COR-L47 (cell line): ENCODE data around the gene EVX1.

Experiments used
- DNase-seq: peaks from one replicate; lab custom pipeline; 2025; lab: John Stamatoyannopoulos, UW

The EVX1 gene

GRCh38 chr7:27205325-27206280 is 37.0 kb upstream of the EVX1 start:
- no peak for DNase-seq

GRCh38 chr7:27207348-27207985 is 35.1 kb upstream of the EVX1 start:
- DNase-seq, result no peak

DNA sequence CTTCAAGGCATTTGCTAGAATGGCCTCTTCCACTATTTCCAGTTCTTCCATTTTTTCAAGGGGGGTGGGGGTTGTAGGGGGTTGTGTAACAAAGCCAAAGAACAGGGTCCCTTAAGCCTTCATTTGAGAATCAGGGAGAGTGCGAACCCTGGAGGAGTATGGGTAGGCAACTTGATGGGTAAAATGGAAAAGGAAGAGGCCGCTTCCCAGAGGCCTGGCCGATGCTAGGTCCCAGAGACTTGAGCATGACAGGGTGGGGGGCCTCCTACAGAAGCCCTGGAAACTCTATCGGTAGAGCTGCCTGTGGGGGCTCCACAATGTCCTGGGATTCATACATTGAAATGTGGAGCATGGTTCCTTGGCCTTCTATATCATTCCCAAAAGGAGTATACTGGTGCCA is 33.6 kb upstream of the EVX1 start:
- no peak for DNase-seq

DNA sequence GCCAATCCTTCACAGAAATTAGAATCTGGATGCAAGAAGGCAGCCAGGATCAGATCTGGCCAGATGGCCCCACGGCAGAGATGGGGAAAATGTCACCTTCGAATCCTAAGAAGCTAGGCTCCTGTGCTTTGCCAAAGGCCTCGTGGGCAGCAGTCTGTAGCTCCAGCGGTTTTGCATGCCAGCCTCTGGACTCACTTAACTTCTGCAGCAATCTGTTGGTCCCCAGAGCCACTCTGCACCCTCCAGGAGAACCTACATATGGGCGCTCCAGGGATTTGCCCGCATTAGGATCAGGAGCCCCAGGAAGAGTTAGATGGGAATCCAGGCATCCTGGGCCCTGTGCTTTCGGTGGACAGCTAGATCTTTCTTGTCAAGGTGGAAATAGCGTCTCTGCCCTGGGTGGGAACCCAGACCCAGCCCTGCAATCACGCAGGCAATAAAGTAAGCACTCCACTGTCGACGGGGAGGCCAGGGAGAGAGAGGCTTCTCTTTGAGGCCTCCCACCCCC is 32.6 kb upstream of the EVX1 start:
- DNase-seq, result no peak

DNA sequence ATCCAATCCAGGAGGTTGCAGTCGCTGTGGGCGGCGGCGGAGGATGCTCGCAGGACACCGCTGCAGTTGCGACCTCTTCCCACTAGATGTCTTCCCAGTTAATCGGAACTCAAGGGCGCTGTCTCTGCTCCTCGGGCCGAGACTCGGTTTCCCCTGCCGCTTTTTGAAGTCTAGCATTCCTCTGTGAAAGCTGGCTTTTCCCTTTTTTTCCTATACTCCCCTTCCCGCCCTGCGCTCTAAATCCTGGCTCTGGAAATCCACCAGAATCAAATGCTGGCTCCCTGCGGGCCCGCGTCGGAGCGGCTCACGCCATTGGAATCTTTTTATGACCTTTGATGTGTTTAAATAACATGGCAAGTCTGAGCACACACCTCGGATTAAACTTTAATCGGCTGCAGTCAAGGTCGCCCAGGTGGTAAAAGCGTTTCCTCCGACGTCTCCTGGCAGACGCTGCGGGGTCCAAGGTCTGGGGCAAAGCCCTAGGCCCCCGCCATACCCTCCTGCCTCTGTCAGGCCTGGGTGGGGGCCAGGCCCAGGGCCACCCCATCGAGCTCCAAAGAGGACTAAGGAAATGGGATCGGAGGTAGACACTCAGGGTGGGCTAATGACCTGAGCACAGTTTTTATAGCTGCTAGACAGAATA is 32.0 kb upstream of the EVX1 start:
- DNase-seq, result no peak

- no peak for DNase-seq
Measured at GRCh38 chr7:27211084-27211446, 31.5 kb upstream of the EVX1 start.

DNA sequence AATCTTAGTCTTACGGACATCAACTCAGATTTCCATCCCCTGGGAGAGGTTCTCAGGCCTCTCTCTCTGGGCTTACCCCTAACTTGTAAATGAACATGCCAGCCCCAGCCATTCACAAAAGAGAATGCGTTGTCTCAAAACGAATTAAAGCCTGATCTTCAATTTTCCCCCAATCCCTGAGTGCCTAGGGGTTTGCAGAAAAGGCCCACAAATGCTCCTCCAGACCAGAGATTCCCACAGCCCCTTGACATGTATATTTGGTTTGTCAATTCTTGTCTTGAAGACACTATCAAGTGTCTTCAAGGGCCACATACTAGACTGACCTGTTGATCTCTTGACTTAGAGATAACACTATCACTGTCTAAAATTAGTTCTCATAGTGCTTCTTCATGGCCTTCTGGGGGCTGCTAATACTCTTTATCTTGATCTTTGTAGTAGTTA is 30.8 kb upstream of the EVX1 start:
- DNase-seq, result no peak

- DNase-seq, result no peak
Measured at GRCh38 chr7:27212497-27213432, 29.8 kb upstream of the EVX1 start.

DNA sequence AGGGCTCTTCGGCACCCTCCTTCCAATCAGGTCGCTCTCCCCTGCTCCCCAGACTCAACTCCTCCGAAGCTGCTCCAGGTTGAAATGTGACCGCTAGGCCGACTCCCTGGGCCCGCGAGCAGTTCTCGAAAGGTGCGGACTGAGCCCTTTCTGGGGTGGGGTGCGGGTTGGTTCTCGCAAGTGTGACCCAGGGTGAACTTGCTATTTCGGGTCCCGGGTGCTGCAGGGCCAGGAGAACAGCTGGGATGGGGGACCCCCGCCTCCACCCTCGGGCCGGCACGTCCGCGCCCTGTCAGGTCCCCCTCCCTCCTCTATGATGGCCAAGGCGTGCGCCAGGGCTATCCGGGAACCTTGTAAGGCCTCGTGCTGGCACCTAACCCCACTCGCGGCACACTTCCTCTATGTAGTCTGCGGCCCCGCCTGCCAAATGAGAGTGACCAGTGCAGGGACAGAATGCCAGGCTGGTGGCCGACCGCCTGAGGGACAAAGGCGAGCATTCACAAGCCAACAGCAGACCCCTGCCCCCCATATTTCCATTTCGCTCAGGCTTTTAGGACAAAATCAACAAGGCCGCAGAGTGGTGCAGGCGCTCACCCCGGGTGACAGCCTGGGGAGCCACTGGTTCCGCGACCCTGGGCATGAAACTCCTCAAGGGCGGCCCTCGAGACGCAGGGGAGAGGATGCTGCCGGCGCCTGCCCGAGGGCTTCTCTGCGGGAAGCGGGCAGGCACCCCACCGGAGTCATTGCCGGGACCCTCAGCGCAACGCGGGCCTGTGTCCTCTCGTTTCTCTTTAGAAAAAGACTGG is 29.0 kb upstream of the EVX1 start:
- DNase-seq, result no peak

DNA sequence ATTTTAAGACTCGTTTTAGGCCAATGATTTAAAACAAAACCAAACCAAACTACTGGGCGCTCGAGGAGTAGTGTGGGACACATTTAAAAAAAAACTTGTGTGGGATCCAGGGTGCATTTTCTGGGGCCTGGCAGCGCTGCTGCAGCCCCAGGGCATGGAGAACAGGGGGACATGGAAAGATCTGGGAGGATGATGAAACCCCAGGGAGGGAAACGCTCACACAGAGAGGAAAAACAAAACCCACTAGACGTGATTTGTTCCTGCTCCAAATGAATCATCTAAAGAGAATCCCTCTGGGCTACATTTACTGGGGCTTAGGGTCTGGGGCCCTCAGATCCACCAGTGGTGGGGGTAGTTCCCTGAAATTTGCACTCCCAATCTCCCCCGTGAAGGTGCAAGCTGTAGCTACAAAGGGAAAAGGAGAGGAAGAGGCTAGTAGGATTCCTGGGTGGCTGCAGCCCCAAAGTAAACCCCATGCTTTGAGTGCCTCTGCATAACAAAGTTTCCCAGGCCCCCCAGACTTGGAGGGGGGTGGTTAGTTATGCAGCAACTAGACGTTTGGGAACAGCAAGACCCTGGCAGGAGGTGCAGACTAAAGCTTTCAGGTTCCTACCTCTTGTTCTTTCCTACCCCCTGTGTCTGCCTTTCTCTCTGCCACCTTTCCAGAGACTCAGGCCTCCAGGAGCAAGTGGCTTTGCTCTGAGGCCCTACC is 28.2 kb upstream of the EVX1 start:
- no peak for DNase-seq

DNA sequence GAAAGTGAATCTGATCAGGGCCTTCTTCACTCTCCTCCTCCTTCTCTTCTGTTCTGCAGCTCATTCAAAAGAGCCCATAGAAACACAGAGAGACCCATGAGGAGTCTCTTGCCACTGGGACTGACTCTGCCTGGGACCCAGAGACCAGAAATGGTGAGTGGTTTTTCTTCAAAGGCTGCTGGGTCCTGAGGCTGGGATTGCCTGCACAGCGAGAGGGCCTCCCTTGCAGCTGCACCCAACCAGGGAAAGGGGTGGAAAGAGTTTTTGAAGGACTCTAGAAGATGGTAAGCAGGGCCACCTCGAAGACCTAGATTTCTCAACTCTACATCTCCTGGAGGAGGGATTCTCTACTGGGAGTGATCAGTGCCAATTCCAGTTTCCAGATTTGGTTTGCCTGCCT is 27.2 kb upstream of the EVX1 start:
- no peak for DNase-seq

DNA sequence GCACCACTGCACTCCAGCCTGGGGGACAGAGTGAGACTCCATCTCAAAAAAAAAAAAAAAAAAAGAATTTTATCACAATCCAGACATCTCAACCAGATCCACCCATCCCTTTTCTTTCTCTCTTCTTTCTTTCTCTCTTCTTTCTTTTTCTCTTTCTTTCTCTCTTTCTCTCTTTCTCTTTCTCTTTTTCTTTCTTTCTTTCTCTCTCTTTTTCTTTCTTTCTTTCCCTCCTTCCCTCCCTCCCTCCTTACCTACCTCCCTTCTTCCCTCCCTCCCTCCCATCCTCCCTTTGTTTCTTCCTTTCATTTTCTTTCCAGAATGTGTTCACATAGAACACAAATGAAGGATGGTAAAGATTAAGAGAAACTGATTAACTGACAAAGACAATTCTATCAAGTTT is 24.7 kb upstream of the EVX1 start:
- no peak for DNase-seq

- no peak for DNase-seq
Measured at GRCh38 chr7:27219821-27220220, 22.8 kb upstream of the EVX1 start.

GRCh38 chr7:27220440-27220955 is 22.1 kb upstream of the EVX1 start:
- no peak for DNase-seq

GRCh38 chr7:27221201-27221797 is 21.3 kb upstream of the EVX1 start:
- no peak for DNase-seq

DNA sequence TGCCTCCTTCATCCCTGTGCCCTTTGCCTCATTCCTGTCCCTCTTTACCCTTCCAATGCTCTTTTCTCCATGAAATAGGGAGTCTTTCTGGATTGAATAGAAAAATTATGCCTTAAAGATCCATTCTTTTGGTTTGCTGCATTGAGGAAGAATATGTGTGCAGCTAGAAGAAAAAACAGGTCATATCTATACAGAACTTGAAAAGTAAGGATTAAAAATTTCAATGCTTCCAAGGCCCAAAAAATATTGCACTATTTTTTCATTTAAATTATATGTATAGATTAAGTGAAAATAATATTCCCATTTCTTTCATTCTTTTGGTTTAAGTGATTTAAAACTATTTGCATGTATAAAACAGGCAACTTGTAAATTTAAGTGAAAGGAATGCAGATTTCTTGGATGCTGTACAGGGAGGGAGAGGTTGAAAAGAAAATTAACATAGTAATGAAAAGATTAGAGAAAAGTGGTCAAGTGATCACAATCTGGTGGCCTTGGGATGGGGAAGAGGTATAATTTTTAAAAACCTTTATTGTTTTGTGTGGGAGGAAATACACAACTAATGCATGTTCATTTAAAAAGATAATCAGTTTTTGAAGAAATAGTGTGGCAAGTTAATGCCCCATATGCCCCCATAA is 18.5 kb upstream of the EVX1 start:
- no peak for DNase-seq

GRCh38 chr7:27224983-27225934 is 17.3 kb upstream of the EVX1 start:
- no peak for DNase-seq

GRCh38 chr7:27229448-27229847 is 13.2 kb upstream of the EVX1 start:
- no peak for DNase-seq
